A673 (cell line): ENCODE data around the gene SLC5A3. TPM values are rescaled to one million over a fixed set of nuclear protein-coding genes. Genes with fewer than 3 reads are reported as not detected.

Experiments
- BruUV-seq: library from RNA; stranded (reverse); fragments of 400-500 nt; replicated peaks from 2 replicates; lab custom pipeline; 2021; lab: Mats Ljungman, UMichigan
- CTCF ChIA-PET: fragments of 300-600 bp; sonication (Branson Sonifier 250); formaldehyde crosslinking; loops from one replicate; lab custom pipeline; 2022; ENCODE audit warnings: antibody characterized with exemption; lab: Charles Lee
- POLR2A ChIA-PET: fragments of 300-600 bp; sonication (Branson Sonifier 250); formaldehyde crosslinking; loops from one replicate; lab custom pipeline; 2022; ENCODE audit warnings: antibody characterized with exemption; ENCODE audit not compliant: low non-redundant PET; lab: Charles Lee
- DNase-seq: peaks from one replicate; pipeline ENCODE4 v3.0.0-alpha.2; 2015; ENCODE audit warnings: low spot score
- H3K27ac ChIP-seq: fragments of 200-600 bp; sonication (generic); 2 replicates; pipeline ENCODE4 v1.5.1; 2016; ENCODE audit warnings: mixed run types, low read depth, mild to moderate bottlenecking, mixed read lengths, antibody characterized with exemption, low read length; ENCODE audit not compliant: poor library complexity, severe bottlenecking
- H3K27me3 ChIP-seq: fragments of 200-600 bp; sonication (generic); replicated peaks from 2 replicates; pipeline ENCODE4 v1.6.1; 2017; ENCODE audit warnings: mixed run types, low read depth, mild to moderate bottlenecking, mixed read lengths, antibody characterized with exemption, low read length; ENCODE audit not compliant: insufficient read depth, poor library complexity
- H3K36me3 ChIP-seq: fragments of 200-600 bp; sonication (generic); 2 replicates; pipeline ENCODE4 v1.6.1; 2016; ENCODE audit warnings: mixed run types, mild to moderate bottlenecking, mixed read lengths, antibody characterized with exemption, low read length; ENCODE audit not compliant: insufficient read depth, poor library complexity, severe bottlenecking
- H3K4me1 ChIP-seq: fragments of 200-600 bp; sonication (generic); 2 replicates; pipeline ENCODE4 v1.6.1; 2017; ENCODE audit warnings: mixed run types, mild to moderate bottlenecking, mixed read lengths, antibody characterized with exemption, low read length; ENCODE audit not compliant: insufficient read depth, poor library complexity, severe bottlenecking
- H3K4me3 ChIP-seq: fragments of 200-600 bp; sonication (generic); 2 replicates; pipeline ENCODE4 v1.5.1; 2016; ENCODE audit warnings: low read depth, mixed run types, mild to moderate bottlenecking, mixed read lengths, low read length; ENCODE audit not compliant: poor library complexity, severe bottlenecking
- H3K9me3 ChIP-seq: fragments of 200-600 bp; sonication (generic); 2 replicates; pipeline ENCODE4 v1.6.1; 2016; ENCODE audit warnings: mixed run types, low read depth, mild to moderate bottlenecking, mixed read lengths, antibody characterized with exemption, low read length; ENCODE audit not compliant: poor library complexity, severe bottlenecking
- EZH2 ChIP-seq: fragments of 200-600 bp; sonication (generic); IDR thresholded peaks from 2 replicates; pipeline ENCODE4 v1.6.1; 2017; ENCODE audit warnings: borderline replicate concordance, low read depth, mild to moderate bottlenecking, mixed read lengths, antibody characterized with exemption, low read length; ENCODE audit not compliant: poor library complexity, severe bottlenecking
- intact Hi-C: fragments of 100-400 bp; cut with micrococcal nuclease; formaldehyde crosslinking; loops from one replicate; pipeline ENCODE4 v1.10.0; 2022; ENCODE audit not compliant: unreplicated experiment
- total RNA-seq: library from RNA; stranded (reverse); gene quantifications from 2 replicates; pipeline ENCODE4 v1.2.3, GENCODE V29; 2021
- TF ChIP-seq, protein P1 (sequence below): fragments of 300-800, 200-600 bp; sonication (generic); conservative IDR thresholded peaks from 2 replicates; pipeline ENCODE4 v1.5.1; 2017; ENCODE audit warnings: low read depth, mild to moderate bottlenecking, antibody characterized with exemption, low read length, moderate library complexity, mixed read lengths

Gene SLC5A3
- total RNA-seq, 1 experiment from 2014 or later, result 20.5 TPM

- ChIA-PET CTCF (no interaction called here), POLR2A (no interaction called here)
- no peaks in the 10 kb centered on the region for H3K9me3 ChIP-seq
- no peak overlapping the region for H3K4me3 ChIP-seq
- no peak overlapping the region for H3K27ac ChIP-seq
- BruUV-seq, result no TSS peak
- no peaks in the 10 kb centered on the region for H3K27me3 ChIP-seq
- TF ChIP-seq EZH2, result no peak
- TF ChIP-seq, protein P1, sequence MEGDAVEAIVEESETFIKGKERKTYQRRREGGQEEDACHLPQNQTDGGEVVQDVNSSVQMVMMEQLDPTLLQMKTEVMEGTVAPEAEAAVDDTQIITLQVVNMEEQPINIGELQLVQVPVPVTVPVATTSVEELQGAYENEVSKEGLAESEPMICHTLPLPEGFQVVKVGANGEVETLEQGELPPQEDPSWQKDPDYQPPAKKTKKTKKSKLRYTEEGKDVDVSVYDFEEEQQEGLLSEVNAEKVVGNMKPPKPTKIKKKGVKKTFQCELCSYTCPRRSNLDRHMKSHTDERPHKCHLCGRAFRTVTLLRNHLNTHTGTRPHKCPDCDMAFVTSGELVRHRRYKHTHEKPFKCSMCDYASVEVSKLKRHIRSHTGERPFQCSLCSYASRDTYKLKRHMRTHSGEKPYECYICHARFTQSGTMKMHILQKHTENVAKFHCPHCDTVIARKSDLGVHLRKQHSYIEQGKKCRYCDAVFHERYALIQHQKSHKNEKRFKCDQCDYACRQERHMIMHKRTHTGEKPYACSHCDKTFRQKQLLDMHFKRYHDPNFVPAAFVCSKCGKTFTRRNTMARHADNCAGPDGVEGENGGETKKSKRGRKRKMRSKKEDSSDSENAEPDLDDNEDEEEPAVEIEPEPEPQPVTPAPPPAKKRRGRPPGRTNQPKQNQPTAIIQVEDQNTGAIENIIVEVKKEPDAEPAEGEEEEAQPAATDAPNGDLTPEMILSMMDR, result no peak
- intact Hi-C loops, result no loop called here
- H3K4me1 ChIP-seq, result no peaks in the 10 kb centered on the region
- DNase-seq, result no peak
- peaks cover 2% of the 10 kb centered on the region for H3K36me3 ChIP-seq
These were observed 10.0 kb downstream of the SLC5A3 start for GRCh38 chr21:34083357-34083756.

- DNase-seq, result no peak
- Histone ChIP-seq H3K36me3 (no peaks in the 10 kb centered on the region), H3K4me1 (no peaks in the 10 kb centered on the region), H3K27me3 (no peaks in the 10 kb centered on the region), H3K27ac (no peak overlapping the region), H3K4me3 (no peak overlapping the region), H3K9me3 (no peaks in the 10 kb centered on the region)
- ChIA-PET CTCF (no interaction called here), POLR2A (no interaction called here)
- TF ChIP-seq, protein P1, result no peak
- no peak for TF ChIP-seq EZH2
- BruUV-seq, result no TSS peak
- intact Hi-C loops, result no loop called here
These were observed 11.8 kb downstream of the SLC5A3 start for GRCh38 chr21:34085129-34085528.

- intact Hi-C loops, result no loop called here
- Histone ChIP-seq H3K27ac (no peak overlapping the region), H3K36me3 (no peaks in the 10 kb centered on the region), H3K9me3 (no peaks in the 10 kb centered on the region), H3K4me1 (no peaks in the 10 kb centered on the region), H3K27me3 (no peaks in the 10 kb centered on the region), H3K4me3 (no peak overlapping the region)
- BruUV-seq, result no TSS peak
- TF ChIP-seq, protein P1, result no peak
- no peak for TF ChIP-seq EZH2
- DNase-seq, result no peak
- POLR2A ChIA-PET, result no interaction called here
- CTCF ChIA-PET, result no interaction called here
These were observed 13.5 kb downstream of the SLC5A3 start for GRCh38 chr21:34086887-34087306.
